ENCODE data around the gene CRTAP. TPM values are rescaled to one million over a fixed set of nuclear protein-coding genes. Genes with fewer than 3 reads are reported as not detected.

The CRTAP gene
- total RNA-seq, 4 donors from 2014 or later: 180 to 394 (median 315) TPM

- Histone ChIP-seq H3K27ac (no peak overlapping the region), H3K4me1 (no peaks in the 10 kb centered on the region)
- 61 to 62% methylated on average over 2 of the region's 2 CpGs for WGBS, 2 donors
Measured at GRCh38 chr3:33166095-33166494, 52.3 kb downstream of the CRTAP start.

GRCh38 chr3:33167284-33167683 lies 53.5 kb downstream of the CRTAP start:
- Histone ChIP-seq H3K4me3 (no peak overlapping the region), H3K4me1 (no peaks in the 10 kb centered on the region), H3K9me3 (no peaks in the 10 kb centered on the region), H3K27ac (no peak overlapping the region), H3K27me3 (no peaks in the 10 kb centered on the region), H3K36me3 (no peaks in the 10 kb centered on the region)
- 68 to 69% methylated on average over 3 of the region's 3 CpGs for WGBS, 2 donors
- DNase-seq (ENCODE audit: low spot score in 2 of 2): no peak
- TF ChIP-seq EP300 (IDR thresholded peaks at IDR 0.05) (no peak), POLR2A (IDR thresholded peaks at IDR 0.05) (no peak), CTCF (IDR thresholded peaks at IDR 0.05) (no peak)

More at GRCh38 chr3:33166095-33166494, 52.3 kb downstream of the CRTAP start:
- Histone ChIP-seq H3K4me3 (no peak overlapping the region), H3K9me3 (no peaks in the 10 kb centered on the region), H3K36me3 (no peaks in the 10 kb centered on the region), H3K27me3 (no peaks in the 10 kb centered on the region)
- TF ChIP-seq CTCF (IDR thresholded peaks at IDR 0.05): no peak
- no peak for TF ChIP-seq POLR2A (IDR thresholded peaks at IDR 0.05)
- DNase-seq (ENCODE audit: low spot score in 2 of 2): no peak

GRCh38 chr3:33167716-33168336 lies 54.0 kb downstream of the CRTAP start:
- no peak overlapping the region for H3K4me3 ChIP-seq
- H3K9me3 ChIP-seq: no peaks in the 10 kb centered on the region
- peak overlapping the region in 1 of 4 donors; percentile 9 for H3K27ac ChIP-seq
- no peaks in the 10 kb centered on the region for H3K36me3 ChIP-seq
- no peak for TF ChIP-seq EP300 (IDR thresholded peaks at IDR 0.05)
- TF ChIP-seq POLR2A (IDR thresholded peaks at IDR 0.05): no peak
- TF ChIP-seq CTCF (IDR thresholded peaks at IDR 0.05): no peak
- no peak for DNase-seq (ENCODE audit: low spot score in 2 of 2)
- 40 to 44% methylated on average over 3 of the region's 3 CpGs for WGBS, 2 donors
- H3K27me3 ChIP-seq: no peaks in the 10 kb centered on the region
- H3K4me1 ChIP-seq: no peaks in the 10 kb centered on the region

GRCh38 chr3:33170531-33170930 lies 56.7 kb downstream of the CRTAP start:
- Histone ChIP-seq H3K36me3 (no peaks in the 10 kb centered on the region), H3K9me3 (no peaks in the 10 kb centered on the region), H3K4me1 (no peaks in the 10 kb centered on the region), H3K27me3 (no peaks in the 10 kb centered on the region), H3K4me3 (no peak overlapping the region), H3K27ac (no peak overlapping the region)
- WGBS, 2 donors: 89 to 91% methylated on average over 6 of the region's 6 CpGs
- DNase-seq (ENCODE audit: low spot score in 2 of 2): no peak
- TF ChIP-seq POLR2A (IDR thresholded peaks at IDR 0.05) (no peak), EP300 (IDR thresholded peaks at IDR 0.05) (no peak), CTCF (IDR thresholded peaks at IDR 0.05) (no peak)

GRCh38 chr3:33171580-33171979 lies 57.8 kb downstream of the CRTAP start:
- Histone ChIP-seq H3K27ac (no peak overlapping the region), H3K36me3 (no peaks in the 10 kb centered on the region), H3K27me3 (no peaks in the 10 kb centered on the region), H3K9me3 (no peaks in the 10 kb centered on the region), H3K4me3 (no peak overlapping the region), H3K4me1 (no peaks in the 10 kb centered on the region)
- no peak for DNase-seq (ENCODE audit: low spot score in 2 of 2)
- 68 to 69% methylated on average over 4 of the region's 4 CpGs for WGBS, 2 donors
- no peak for TF ChIP-seq POLR2A (IDR thresholded peaks at IDR 0.05)
- TF ChIP-seq EP300 (IDR thresholded peaks at IDR 0.05): no peak
- no peak for TF ChIP-seq CTCF (IDR thresholded peaks at IDR 0.05)

Data from tibial nerve (tissue), 4 donors.